Loucy (cell line): ENCODE results near the gene LRRC38.

ENCODE experiments used
- H2AFZ ChIP-seq: fragments of 200-600 bp; sonication (generic); 2 replicates; pipeline ENCODE4 v1.6.0; 2016; ENCODE audit warnings: antibody characterized with exemption, mild to moderate bottlenecking, low read length, moderate library complexity
- H3F3A ChIP-seq: fragments of 200-600 bp; 2 replicates; pipeline ENCODE4 v1.6.0; 2016; ENCODE audit warnings: antibody characterized with exemption, low read depth, mild to moderate bottlenecking
- H3K27me3 ChIP-seq: fragments of 200-600 bp; sonication (generic); 2 replicates; pipeline ENCODE4 v1.6.1; 2014; ENCODE audit warnings: low read length, mild to moderate bottlenecking; ENCODE audit not compliant: insufficient read depth, poor library complexity, severe bottlenecking
- H3K36me3 ChIP-seq: fragments of 200-600 bp; sonication (generic); 2 replicates; pipeline ENCODE4 v1.6.1; 2016; ENCODE audit warnings: low read length; ENCODE audit not compliant: insufficient read depth
- H3K4me1 ChIP-seq: fragments of 200-600 bp; sonication (generic); 2 replicates; pipeline ENCODE4 v1.5.1; 2014; ENCODE audit warnings: low read length, mild to moderate bottlenecking; ENCODE audit not compliant: insufficient read depth, poor library complexity, severe bottlenecking
- H3K4me2 ChIP-seq: fragments of 200-600 bp; sonication (generic); 2 replicates; pipeline ENCODE4 v1.6.0; 2014; ENCODE audit warnings: antibody characterized with exemption, low read length, low read depth, mild to moderate bottlenecking; ENCODE audit not compliant: poor library complexity, severe bottlenecking
- H3K4me3 ChIP-seq: fragments of 200-600 bp; sonication (generic); 2 replicates; pipeline ENCODE4 v1.5.1; 2014; ENCODE audit warnings: low read length, mild to moderate bottlenecking, mixed read lengths; ENCODE audit not compliant: poor library complexity, severe bottlenecking
- H3K79me2 ChIP-seq: fragments of 200-600 bp; sonication (generic); 2 replicates; pipeline ENCODE4 v1.6.1; 2014; ENCODE audit warnings: low read length; ENCODE audit not compliant: insufficient read depth
- H3K9ac ChIP-seq: fragments of 200-600 bp; sonication (generic); 2 replicates; pipeline ENCODE4 v1.6.0; 2014; ENCODE audit warnings: mild to moderate bottlenecking, low read depth, low read length, moderate library complexity; ENCODE audit not compliant: poor library complexity, severe bottlenecking
- H3K9me2 ChIP-seq: fragments of 200-600 bp; sonication (generic); replicated peaks from 2 replicates; pipeline ENCODE4 v1.6.1; 2016; ENCODE audit warnings: low read depth, low read length, mixed read lengths
- H3K9me3 ChIP-seq: fragments of 200-600 bp; sonication (generic); 2 replicates; pipeline ENCODE4 v1.6.1; 2014; ENCODE audit warnings: mild to moderate bottlenecking, antibody characterized with exemption, low read length, low read depth; ENCODE audit not compliant: insufficient read depth
- H4K20me1 ChIP-seq: fragments of 200-600 bp; sonication (generic); 2 replicates; pipeline ENCODE4 v1.6.0; 2014; ENCODE audit warnings: antibody characterized with exemption, low read length, mild to moderate bottlenecking; ENCODE audit not compliant: insufficient read depth, poor library complexity, severe bottlenecking
- CTCF ChIP-seq: fragments of 200-600 bp; sonication (generic); conservative IDR thresholded peaks from 2 replicates; pipeline ENCODE4 v1.5.1; 2014; ENCODE audit warnings: mild to moderate bottlenecking, antibody characterized with exemption, low read length
- EZH2phosphoT487 ChIP-seq: fragments of 200-600 bp; IDR thresholded peaks from 2 replicates; pipeline ENCODE4 v1.6.1; 2018; ENCODE audit warnings: antibody characterized with exemption, mild to moderate bottlenecking, moderate library complexity, borderline replicate concordance

LRRC38 gene

GRCh38 chr1:13554798-13555197 is 41.0 kb upstream of the LRRC38 start:
- H3K9me2 ChIP-seq = no peaks in the 10 kb centered on the region
- no peaks in the 10 kb centered on the region for H3K4me1 ChIP-seq
- H3K36me3 ChIP-seq = no peaks in the 10 kb centered on the region
- H3F3A ChIP-seq = no peaks in the 10 kb centered on the region
- no peaks in the 10 kb centered on the region for H4K20me1 ChIP-seq
- H3K27me3 ChIP-seq = no peaks in the 10 kb centered on the region
- no peak for TF ChIP-seq EZH2phosphoT487
- no peak overlapping the region for H2AFZ ChIP-seq
- H3K9ac ChIP-seq = no peak overlapping the region
- no peak overlapping the region for H3K4me3 ChIP-seq
- H3K79me2 ChIP-seq = no peaks in the 10 kb centered on the region
- no peaks in the 10 kb centered on the region for H3K9me3 ChIP-seq
- no peak overlapping the region for H3K4me2 ChIP-seq

- no peak for TF ChIP-seq EZH2phosphoT487
- TF ChIP-seq CTCF = no peak
- Histone ChIP-seq H3K9ac (no peak overlapping the region), H3K79me2 (no peaks in the 10 kb centered on the region)
These were observed 36.9 kb upstream of the LRRC38 start for GRCh38 chr1:13550663-13551062.

GRCh38 chr1:13549521-13549920 is 35.7 kb upstream of the LRRC38 start:
- H3K9ac ChIP-seq = no peak overlapping the region
- H3K36me3 ChIP-seq = no peaks in the 10 kb centered on the region
- H4K20me1 ChIP-seq = no peaks in the 10 kb centered on the region
- no peak overlapping the region for H3K4me3 ChIP-seq
- no peak for TF ChIP-seq CTCF
- TF ChIP-seq EZH2phosphoT487 = no peak
- no peaks in the 10 kb centered on the region for H3K4me1 ChIP-seq
- H3F3A ChIP-seq = no peaks in the 10 kb centered on the region
- no peak overlapping the region for H2AFZ ChIP-seq
- no peaks in the 10 kb centered on the region for H3K79me2 ChIP-seq
- H3K9me2 ChIP-seq = no peaks in the 10 kb centered on the region
- no peaks in the 10 kb centered on the region for H3K27me3 ChIP-seq
- no peak overlapping the region for H3K4me2 ChIP-seq
- H3K9me3 ChIP-seq = no peaks in the 10 kb centered on the region

More at GRCh38 chr1:13550663-13551062, 36.9 kb upstream of the LRRC38 start:
- no peaks in the 10 kb centered on the region for H3K36me3 ChIP-seq
- no peaks in the 10 kb centered on the region for H3K4me1 ChIP-seq
- H4K20me1 ChIP-seq = no peaks in the 10 kb centered on the region
- no peak overlapping the region for H3K4me2 ChIP-seq
- H3K4me3 ChIP-seq = no peak overlapping the region
- H2AFZ ChIP-seq = no peak overlapping the region
- no peaks in the 10 kb centered on the region for H3K27me3 ChIP-seq
- no peaks in the 10 kb centered on the region for H3F3A ChIP-seq
- H3K9me2 ChIP-seq = no peaks in the 10 kb centered on the region
- H3K9me3 ChIP-seq = no peaks in the 10 kb centered on the region

- H3F3A ChIP-seq = no peaks in the 10 kb centered on the region
- H3K36me3 ChIP-seq = no peaks in the 10 kb centered on the region
- H4K20me1 ChIP-seq = no peaks in the 10 kb centered on the region
- no peak overlapping the region for H3K9ac ChIP-seq
- TF ChIP-seq CTCF (no peak), EZH2phosphoT487 (no peak)
- no peaks in the 10 kb centered on the region for H3K79me2 ChIP-seq
- H3K9me3 ChIP-seq = no peaks in the 10 kb centered on the region
- H3K27me3 ChIP-seq = no peaks in the 10 kb centered on the region
- H3K9me2 ChIP-seq = no peaks in the 10 kb centered on the region
- no peak overlapping the region for H3K4me2 ChIP-seq
- no peak overlapping the region for H2AFZ ChIP-seq
- no peak overlapping the region for H3K4me3 ChIP-seq
- no peaks in the 10 kb centered on the region for H3K4me1 ChIP-seq
These were observed 35.2 kb upstream of the LRRC38 start for GRCh38 chr1:13549021-13549420.
